Left forelimb (tissue), 1 donor: ENCODE data around the gene FAM20A.
A peak's percentile ranks its signal among the peaks of the same experiment; 100 is the strongest.

ENCODE experiments used
- DNase-seq: peaks from one replicate; pipeline ENCODE4 v3.0.0-alpha.2; 2018; ENCODE audit warnings: low spot score

Gene FAM20A

GRCh38 chr17:68600931-68601564, at the start of gene FAM20A:
FAM20A (minus strand) TSS chr17:68601367; CDS start chr17:68600666, 701 bp downstream.
- DNase-seq, result peak; percentile 79

DNA sequence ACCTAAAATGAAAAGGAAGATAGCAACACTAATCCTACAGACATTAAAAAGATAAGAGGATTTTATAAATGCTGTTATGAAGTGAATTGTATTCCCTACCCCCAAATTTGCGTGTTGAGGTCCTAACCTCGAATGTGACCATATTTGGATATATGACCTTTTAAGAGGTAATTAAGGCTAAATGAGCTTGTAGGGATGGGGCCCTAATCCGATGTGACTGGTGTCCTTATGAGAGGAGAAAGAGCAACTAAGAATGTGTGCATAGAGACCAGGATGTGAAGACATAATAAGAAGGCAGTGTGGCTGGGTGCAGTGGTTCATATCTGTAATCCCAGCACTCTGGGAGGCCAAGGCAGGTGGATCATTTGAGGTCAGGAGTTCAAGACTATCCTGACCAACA, 48.2 kb upstream of the FAM20A start:
- DNase-seq, result no peak

DNA sequence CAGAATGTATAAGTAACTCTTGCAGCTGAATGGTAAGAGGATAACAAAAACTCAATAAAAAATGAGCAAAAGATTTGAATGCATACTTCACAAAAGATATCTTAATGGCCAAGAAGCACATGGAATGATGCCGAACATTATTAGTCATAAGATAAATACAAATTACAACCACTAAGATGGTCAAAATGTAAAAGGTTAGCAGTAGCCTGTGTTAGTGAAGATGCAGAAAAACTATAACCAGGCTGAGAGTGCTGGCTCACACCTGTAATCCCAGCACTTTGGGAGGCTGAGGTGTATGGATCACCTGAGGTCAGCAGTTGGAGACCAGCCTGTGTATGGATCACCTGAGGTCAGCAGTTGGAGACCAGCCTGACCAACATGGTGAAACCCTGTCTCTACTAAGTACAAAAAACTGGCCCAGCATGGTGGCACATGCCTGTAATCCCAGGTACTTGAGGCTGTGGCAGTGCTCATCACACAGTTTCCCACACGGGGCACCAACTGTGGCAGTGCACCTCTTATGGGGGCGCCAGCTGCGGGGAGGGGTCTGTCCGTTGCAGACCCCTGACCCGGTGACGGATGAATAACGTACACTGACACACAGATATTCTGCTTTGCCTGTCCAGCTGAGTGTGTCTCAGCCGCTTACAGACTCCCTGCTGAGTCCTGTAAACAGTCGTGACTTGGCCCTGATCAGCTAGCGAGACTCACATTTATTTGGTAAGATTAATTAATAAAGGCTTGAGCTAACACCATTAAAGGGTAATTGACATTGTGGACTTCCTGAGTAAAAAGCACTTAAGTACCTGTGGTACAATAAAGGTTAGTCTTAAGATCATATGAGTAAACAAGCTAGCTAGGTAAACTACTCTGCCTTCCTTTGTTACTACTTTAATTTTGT, 45.7 kb upstream of the FAM20A start:
- no peak for DNase-seq

DNA sequence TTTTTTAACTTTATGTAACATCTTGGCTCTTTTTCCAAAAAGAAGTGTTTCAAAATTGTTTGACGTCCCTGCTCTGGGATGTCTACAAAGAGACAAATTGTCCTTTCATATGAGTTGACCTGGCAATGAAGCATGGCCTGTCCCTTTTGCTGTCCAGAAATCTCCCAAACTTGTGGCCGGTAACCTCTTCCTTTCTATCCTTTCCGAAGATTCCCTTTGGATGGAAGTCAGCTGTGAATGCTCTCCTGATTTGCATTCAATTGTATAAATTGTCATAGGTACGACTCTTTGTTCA, 40.9 kb upstream of the FAM20A start:
- no peak for DNase-seq

DNA sequence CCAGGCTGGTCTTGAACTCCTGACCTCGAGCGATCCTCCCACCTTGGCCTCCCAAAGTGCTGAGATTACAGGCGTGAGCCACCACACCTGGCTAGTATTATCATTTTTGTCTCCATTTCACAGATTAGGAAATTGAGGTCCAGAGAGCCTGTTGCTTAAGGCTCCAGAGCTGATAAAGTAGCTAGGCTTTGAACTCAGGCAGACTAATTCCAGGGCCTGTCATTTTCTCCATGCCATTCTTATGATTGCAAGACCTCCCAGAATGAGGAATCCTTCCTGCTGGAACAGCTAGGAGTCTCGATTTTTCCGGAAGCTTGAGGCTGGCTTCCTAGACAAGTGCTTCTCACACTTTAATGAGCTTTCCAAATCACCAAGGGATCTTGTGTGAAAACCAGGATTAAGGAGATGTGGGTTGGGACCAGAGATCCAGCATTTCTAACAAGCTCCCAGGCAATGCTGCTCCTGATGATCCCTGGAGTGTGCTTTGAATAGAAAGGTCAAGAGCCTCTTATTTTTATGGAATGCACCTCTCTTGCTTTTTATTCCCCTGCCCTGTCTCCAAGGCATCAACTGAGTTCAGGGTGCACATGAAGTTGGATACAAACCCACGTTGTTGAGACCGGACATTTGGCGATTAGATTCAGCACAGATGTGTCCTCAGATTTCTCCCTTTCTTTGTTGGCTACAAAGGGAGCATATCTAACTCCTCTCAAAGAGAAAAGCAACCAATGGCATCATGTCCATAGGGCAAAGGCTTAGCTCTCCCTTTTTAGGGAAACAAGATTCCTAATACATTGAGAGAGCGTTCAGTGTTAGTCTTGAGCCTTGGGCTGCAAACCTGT, 40.3 kb upstream of the FAM20A start:
- DNase-seq, result no peak

GRCh38 chr17:68640242-68640989, 39.2 kb upstream of the FAM20A start:
- DNase-seq, result no peak

GRCh38 chr17:68634345-68634876, 33.2 kb upstream of the FAM20A start:
- no peak for DNase-seq

DNA sequence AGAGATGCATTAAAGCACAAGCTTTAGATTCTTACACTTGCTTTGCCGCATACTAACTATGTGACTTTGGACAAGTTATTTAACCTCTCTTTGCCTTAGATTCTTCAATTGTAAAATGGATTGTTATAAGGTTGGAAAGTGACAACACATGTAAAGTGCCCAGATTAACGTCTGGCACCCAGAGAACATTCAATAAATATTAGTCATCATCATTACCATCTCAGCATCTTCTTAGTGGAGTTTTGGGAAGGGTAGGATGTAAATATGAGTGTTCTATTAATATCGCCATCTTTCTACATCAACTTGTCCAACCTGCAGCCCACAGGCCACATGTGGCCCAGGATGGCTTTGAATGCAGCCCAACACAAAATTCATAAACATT, 27.4 kb upstream of the FAM20A start:
- DNase-seq, result no peak

- no peak for DNase-seq
Measured at GRCh38 chr17:68627956-68628575, 26.9 kb upstream of the FAM20A start.

GRCh38 chr17:68624381-68624780, 23.2 kb upstream of the FAM20A start:
- DNase-seq, result no peak

- DNase-seq, result no peak
Measured at GRCh38 chr17:68623811-68624210, 22.6 kb upstream of the FAM20A start.

GRCh38 chr17:68622423-68622822, 21.3 kb upstream of the FAM20A start:
- DNase-seq, result no peak

DNA sequence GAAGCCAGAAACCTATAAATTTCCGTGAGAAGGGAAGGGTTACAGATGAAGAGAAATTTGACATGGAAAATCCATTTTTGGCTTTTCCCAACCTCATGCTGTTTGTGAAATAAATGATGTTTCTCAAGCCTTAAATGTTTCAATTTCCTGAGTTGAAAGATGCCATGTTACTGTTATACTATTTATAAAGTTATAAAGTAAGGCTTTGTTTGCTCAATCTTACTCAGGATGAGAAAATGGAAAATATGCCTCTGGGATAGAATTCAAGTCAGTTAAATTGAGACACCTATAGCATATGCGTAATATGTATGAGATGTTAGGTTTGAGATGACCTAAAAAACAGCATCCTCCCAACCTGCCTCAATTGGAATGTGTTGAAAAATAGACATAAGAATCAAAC, 19.9 kb upstream of the FAM20A start:
- DNase-seq, result no peak

GRCh38 chr17:68616334-68616733, 15.2 kb upstream of the FAM20A start:
- no peak for DNase-seq

DNA sequence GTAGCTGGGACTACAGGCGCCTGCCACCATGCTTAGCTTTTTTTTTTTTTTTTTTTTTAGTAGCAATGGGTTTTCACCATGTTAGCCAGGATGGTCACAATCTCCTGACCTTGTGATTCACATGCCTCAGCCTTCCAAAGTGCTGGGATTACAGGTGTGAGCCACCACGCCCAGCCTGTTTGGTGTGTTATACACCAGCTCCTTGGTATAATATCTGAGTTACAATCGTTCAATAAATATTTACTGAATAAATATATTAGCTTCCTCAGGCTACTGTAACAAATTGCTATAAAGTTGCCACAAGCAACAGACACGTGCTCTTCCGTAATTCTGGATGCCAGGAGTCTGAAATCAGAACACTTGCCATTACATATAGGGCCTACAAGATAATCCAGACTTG, 13.6 kb upstream of the FAM20A start:
- no peak for DNase-seq

DNA sequence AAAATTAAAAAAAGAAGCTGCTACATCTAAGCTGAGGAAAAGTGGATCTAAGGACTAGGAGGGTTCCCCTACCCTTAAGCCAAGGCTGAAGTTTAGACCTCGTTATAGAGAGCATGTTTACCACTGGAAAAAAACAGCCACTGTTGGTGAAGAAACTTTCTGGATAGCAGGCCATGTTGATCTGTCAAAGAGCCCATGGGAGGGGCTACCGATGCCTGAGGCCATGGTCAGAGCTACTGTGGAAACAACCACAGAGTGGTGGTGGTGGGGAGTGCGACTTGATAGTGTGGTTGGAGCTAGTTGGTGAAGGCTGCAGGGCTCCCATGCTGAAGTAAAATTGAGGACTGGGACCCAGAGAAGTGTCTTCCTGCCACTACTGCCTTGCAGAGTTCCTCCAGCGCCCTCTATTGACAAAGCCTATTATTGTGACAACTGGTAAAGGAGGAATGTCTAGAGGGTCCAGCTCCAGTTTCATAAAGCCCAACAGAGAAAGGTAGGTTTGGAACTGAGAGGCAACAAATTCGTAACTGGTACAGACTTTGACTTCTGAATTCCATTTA, 12.7 kb upstream of the FAM20A start:
- DNase-seq, result no peak

GRCh38 chr17:68612923-68613292, 11.7 kb upstream of the FAM20A start:
- DNase-seq, result no peak

DNA sequence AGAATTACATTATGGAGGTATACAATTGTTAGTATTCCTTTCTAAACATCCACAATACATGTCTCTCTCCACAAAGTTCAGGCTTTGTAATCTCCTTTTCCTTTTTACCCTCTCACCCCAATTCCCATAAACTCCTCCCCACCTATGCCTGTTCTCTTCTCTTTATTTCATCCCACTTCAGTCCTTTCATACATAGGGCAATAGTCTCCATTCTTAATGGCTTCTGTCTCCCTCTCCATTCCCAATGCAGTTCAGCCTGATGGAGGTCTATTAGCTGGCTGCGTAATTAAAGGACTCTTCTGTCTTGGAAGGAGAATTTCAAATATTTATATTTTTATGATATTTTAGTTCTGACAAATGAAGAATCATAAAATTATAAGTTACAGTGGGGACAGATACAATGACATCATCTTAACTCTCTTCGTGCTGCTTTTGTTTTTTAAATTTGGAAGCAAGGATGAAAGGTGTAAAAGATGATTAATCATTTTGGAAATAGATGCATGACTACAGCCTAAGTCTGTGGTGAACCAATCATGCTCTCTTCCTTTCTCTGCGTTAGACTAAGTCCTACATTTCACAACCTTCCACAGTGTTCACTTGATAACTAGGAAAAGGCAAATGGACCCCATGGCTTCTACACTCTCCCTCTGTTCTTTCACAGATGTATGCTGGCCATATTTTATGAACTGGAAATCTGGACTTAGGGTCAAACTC, 11.2 kb upstream of the FAM20A start:
- DNase-seq, result no peak

- DNase-seq, result no peak
Measured at GRCh38 chr17:68611353-68612208, 10.4 kb upstream of the FAM20A start.
